Stimulated activated memory B cell treated with anti-CD40 and anti-IgM and Interleukin-4, amounts not matched to agents 10 μg/mL and 1 μg/mL and 100 μg/mL, for 72 hours (primary cell): ENCODE measurements around the gene ABCD1.
"Not testable (repeated sequence)": the region's sequence is repeated elsewhere in the genome, so short reads cannot be mapped to it uniquely, and the experiment has no call there.

ENCODE experiments used
- ATAC-seq: fragments of 150-1000 bp; cut with Tn5 transposase; 2 replicates; pipeline ENCODE4 v1.10.0; 2021
- H3K27ac Mint-ChIP-seq: one replicate; pipeline ENCODE4 v1.8.0; 2022; ENCODE audit warnings: mild to moderate bottlenecking, mixed read lengths
- H3K27me3 Mint-ChIP-seq: one replicate; pipeline ENCODE4 v1.8.0; 2022; ENCODE audit warnings: mixed read lengths
- H3K36me3 Mint-ChIP-seq: one replicate; pipeline ENCODE4 v1.8.0; 2022; ENCODE audit warnings: mixed read lengths
- H3K4me1 Mint-ChIP-seq: one replicate; pipeline ENCODE4 v1.8.0; 2022; ENCODE audit warnings: mixed read lengths
- H3K4me3 Mint-ChIP-seq: one replicate; pipeline ENCODE4 v1.8.0; 2022; ENCODE audit warnings: mild to moderate bottlenecking, moderate library complexity, mixed read lengths
- H3K9me3 Mint-ChIP-seq: one replicate; pipeline ENCODE4 v1.8.0; 2022; ENCODE audit warnings: mixed read lengths

The ABCD1 gene

DNA sequence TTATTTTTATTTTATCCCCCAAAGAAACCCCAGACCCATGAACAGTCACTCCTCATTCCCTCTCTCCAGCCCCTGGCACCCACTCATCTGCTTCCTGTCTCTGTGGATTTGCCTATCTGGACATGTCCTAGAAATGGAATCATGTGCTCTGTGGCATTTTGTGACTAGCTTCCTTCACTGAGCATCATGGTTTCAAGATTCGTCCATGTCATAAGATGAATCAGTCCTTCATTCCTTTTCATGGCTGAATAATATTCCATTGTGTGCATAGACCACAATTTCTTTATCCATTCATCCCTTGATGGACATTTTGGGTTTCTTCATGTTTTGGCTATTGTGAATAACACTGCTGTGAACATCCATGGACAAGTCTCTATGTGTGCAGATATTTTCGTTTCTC is 10.2 kb downstream of the ABCD1 start:
- no peak for ATAC-seq
- Mint-ChIP-seq H3K27ac (peak overlapping the region; percentile 6), H3K27me3 (no peaks in the 10 kb centered on the region), H3K9me3 (no peaks in the 10 kb centered on the region), H3K4me1 (peaks cover 25% of the 10 kb centered on the region), H3K4me3 (no peak overlapping the region), H3K36me3 (peaks cover 37% of the 10 kb centered on the region)

DNA sequence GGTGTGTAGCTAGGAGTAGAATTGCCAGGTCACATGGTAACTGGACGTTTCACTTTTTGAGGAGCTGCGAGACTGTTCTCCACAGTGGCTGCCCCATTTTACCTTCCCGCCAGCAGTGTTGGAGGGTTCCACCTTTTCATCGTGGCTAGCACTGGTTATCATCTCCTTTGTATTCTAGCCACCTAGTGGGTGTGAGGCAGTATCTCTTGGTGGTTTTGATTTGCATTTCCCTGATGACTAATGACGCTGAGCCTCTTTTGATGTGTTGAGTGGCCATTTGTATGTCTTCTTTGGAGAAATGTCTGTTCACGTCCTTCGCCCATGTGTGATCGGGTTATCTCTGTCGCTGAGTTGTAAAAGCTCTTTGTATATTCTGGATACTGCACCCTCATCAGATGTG is 10.6 kb downstream of the ABCD1 start:
- H3K4me3 Mint-ChIP-seq, result no peak overlapping the region

DNA sequence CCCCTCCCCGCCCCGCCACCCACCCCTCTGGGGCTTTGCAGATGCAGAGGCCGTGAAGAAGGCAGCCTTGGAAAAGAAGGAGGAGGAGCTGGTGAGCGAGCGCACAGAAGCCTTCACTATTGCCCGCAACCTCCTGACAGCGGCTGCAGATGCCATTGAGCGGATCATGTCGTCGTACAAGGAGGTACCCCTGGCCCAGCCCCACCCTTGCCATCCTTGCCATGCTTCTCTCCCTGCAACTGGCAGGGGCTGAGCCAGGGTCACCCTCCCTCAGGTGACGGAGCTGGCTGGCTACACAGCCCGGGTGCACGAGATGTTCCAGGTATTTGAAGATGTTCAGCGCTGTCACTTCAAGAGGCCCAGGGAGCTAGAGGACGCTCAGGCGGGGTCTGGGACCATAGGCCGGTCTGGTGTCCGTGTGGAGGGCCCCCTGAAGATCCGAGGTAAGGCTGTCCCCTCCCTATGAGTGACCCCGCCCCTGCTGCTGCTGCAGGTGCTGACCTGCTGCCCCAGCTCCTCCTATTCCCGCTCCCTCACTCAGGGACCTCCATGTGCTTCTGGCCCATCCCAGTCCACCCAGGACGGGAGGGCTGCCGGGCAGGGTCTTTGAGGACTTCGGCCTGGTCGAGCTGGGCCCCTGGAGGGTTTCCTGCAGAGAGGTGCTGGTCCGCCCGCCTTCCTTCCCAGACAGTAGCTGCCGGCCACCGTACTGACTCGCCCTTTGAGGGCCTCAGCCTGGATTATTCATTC is 11.6 kb downstream of the ABCD1 start:
- no peak overlapping the region for H3K4me3 Mint-ChIP-seq
- H3K36me3 Mint-ChIP-seq, result peaks cover 29% of the 10 kb centered on the region
- no peak for ATAC-seq
- no peak overlapping the region for H3K27ac Mint-ChIP-seq
- no peaks in the 10 kb centered on the region for H3K9me3 Mint-ChIP-seq
- no peaks in the 10 kb centered on the region for H3K27me3 Mint-ChIP-seq
- H3K4me1 Mint-ChIP-seq, result peaks cover 29% of the 10 kb centered on the region

More for the DNA sequence above, 10.6 kb downstream of the ABCD1 start:
- Mint-ChIP-seq H3K27ac (peak overlapping the region; percentile 6), H3K9me3 (no peaks in the 10 kb centered on the region), H3K27me3 (no peaks in the 10 kb centered on the region), H3K4me1 (peaks cover 25% of the 10 kb centered on the region), H3K36me3 (peaks cover 37% of the 10 kb centered on the region)
- peak; percentile 65 for ATAC-seq

DNA sequence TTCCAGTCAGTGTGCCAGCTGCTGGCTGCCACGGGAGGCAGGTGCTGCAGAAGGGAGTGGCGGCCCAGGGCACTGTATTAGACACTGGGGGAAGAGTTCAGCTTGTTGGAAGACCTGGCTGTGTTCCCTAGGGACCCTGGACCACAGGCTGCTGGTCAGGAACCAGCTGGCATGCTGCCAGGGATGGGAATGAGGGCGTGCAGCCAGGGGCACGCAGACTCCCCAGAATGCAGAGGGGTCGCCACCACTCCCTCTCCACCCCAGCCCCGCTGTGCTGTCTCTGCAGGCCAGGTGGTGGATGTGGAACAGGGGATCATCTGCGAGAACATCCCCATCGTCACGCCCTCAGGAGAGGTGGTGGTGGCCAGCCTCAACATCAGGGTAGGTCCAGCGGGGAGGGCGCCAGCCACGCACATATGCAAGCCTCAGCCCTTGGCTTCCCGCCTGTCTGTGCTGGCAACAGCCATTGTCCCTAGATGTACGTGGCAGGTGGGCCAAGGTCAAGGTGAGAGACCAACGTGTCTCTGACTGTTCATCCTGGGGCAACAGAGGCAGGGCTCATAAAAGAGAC is 12.3 kb downstream of the ABCD1 start:
- no peaks in the 10 kb centered on the region for H3K27me3 Mint-ChIP-seq
- no peaks in the 10 kb centered on the region for H3K9me3 Mint-ChIP-seq
- H3K36me3 Mint-ChIP-seq, result peaks cover 22% of the 10 kb centered on the region
- ATAC-seq, result no peak
- H3K27ac Mint-ChIP-seq, result no peak overlapping the region
- no peak overlapping the region for H3K4me3 Mint-ChIP-seq
- peaks cover 27% of the 10 kb centered on the region for H3K4me1 Mint-ChIP-seq

DNA sequence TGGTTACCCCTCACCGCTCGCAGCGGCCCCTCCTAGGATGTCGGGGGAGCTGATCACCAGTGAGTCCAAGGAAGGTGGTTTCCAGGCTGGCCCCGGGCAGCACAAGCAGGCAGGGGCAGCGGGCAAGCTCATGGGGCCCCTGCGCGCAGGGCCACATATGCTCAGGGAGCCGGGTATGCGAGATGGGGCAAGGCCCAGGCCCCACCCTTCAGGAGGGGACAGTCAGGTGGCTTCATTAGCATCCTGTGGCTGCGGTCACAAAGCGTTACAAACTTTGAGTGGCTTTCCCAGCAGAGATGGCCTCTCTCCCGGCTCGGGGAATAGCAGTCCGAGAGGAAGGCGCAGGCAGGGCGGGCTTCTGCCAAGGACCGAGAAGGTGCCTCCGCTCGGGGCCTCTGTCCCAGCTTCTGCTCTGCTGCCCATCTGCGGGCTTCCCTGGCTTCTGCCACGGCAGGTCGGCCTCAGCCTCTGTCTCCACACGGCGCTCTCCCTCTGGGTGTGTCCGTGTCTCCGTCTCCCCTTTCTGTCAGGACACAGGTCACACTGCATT is 13.5 kb downstream of the ABCD1 start:
- Mint-ChIP-seq H3K27me3 (no peaks in the 10 kb centered on the region), H3K9me3 (no peaks in the 10 kb centered on the region), H3K4me1 (peaks cover 33% of the 10 kb centered on the region), H3K27ac (no peak overlapping the region), H3K4me3 (no peak overlapping the region), H3K36me3 (peaks cover 19% of the 10 kb centered on the region)
- no peak for ATAC-seq

DNA sequence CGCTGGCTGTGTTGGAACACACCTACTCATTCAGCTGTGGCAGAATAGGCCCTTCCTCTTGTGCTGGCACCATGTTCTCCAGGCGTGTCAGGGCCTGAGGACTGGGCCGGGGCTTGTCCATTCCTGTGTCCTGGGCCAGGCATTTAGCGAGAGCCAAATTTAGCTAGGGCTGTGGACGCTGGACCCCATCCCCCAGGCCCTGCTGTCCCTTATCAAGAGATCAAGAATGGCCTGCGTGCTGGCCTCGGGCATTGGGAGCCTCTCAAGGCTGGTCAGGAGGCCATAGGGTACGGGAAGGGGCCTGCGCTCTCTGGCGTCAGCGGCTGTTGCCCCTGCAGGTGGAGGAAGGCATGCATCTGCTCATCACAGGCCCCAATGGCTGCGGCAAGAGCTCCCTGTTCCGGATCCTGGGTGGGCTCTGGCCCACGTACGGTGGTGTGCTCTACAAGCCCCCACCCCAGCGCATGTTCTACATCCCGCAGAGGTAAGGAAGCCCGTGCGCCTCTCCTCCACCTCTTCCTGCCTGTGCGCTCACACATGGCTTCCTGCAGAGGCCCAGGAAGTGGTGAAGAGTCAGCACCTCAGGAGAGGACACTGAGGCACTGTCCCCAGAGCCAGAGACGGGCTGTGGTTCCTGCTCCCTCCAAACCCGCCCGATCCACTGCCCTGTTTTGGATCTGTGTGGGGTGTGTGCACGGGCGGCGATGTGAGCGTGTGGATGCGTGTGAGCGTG is 15.3 kb downstream of the ABCD1 start:
- Mint-ChIP-seq H3K27ac (no peak overlapping the region), H3K9me3 (no peaks in the 10 kb centered on the region), H3K4me1 (peaks cover 39% of the 10 kb centered on the region), H3K4me3 (no peak overlapping the region), H3K27me3 (no peaks in the 10 kb centered on the region), H3K36me3 (peaks cover 15% of the 10 kb centered on the region)
- ATAC-seq, result no peak

DNA sequence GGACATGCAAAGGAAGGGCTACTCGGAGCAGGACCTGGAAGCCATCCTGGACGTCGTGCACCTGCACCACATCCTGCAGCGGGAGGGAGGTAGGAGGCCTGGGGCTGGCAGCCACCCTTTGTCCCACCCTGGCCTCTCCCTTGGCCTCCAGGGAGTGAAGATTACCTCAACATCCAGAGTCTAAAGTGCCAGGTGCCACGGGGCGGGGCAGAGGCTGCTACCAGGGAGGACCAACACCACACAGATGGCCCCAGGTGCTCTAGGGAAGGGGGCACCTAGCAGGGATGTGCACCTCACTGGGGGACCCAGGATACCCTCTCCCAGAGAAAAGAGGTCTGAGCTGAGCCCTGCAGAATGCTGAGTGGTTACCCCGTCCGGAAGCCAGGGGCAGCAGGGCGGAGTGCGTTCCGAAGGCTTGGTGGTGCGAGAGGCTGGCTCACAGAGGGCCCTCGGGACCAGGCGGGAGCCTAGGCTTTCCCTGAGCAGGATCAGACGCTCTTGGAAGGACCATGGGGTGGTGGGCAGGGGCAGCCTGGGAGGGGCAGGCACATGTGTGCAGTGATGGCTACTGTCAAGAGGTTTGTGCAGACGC is 16.1 kb downstream of the ABCD1 start:
- H3K9me3 Mint-ChIP-seq, result no peaks in the 10 kb centered on the region
- H3K4me1 Mint-ChIP-seq, result peaks cover 34% of the 10 kb centered on the region
- ATAC-seq, result no peak
- H3K27me3 Mint-ChIP-seq, result no peaks in the 10 kb centered on the region
- peaks cover 7% of the 10 kb centered on the region for H3K36me3 Mint-ChIP-seq
- no peak overlapping the region for H3K4me3 Mint-ChIP-seq
- H3K27ac Mint-ChIP-seq, result no peak overlapping the region

DNA sequence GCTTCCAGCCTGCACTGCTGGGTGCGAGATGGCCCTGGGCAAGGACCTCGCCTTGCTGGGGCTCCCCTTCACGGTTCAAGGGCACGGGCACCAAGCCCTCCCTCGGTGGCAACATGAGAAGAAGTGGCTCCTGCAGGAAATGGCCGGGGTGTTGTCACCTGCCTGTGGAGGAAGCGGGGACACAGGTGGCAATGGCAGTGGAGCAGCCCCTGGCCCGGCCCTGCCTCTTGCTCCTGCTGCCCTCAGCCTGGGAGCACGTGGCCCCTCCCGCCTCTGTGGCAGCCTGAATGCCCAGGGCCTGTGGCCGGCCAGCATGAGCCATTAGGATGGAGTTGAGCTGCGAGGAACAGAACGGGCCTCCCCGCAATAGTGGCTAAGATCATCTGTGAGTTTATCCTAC is 16.8 kb downstream of the ABCD1 start:
- H3K27ac Mint-ChIP-seq, result no peak overlapping the region
- H3K4me1 Mint-ChIP-seq, result peaks cover 27% of the 10 kb centered on the region
- no peaks in the 10 kb centered on the region for H3K9me3 Mint-ChIP-seq
- no peak for ATAC-seq
- H3K27me3 Mint-ChIP-seq, result no peaks in the 10 kb centered on the region
- H3K36me3 Mint-ChIP-seq, result peaks cover 6% of the 10 kb centered on the region
- H3K4me3 Mint-ChIP-seq, result no peak overlapping the region

DNA sequence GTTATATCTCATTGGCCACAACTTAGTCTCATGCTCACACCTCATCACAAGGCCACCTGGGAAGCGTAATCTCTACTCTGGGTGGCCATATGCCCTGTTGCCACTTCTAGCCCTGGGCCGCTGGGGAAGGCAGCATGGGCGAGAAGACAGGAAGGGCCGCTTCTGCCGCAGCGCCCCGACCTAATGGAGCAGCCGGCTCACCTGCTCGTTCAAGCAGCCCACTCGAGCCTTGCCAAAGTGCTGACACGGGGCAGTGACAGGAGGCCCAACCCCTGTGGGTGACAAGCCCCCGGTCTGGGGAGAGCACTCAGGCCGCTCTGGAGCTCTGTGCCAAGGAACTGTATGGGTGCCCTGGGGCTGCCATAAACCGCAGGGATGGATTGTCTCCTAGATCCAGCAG is 17.5 kb downstream of the ABCD1 start:
- not testable (repeated sequence) for H3K36me3 Mint-ChIP-seq, H3K4me3 Mint-ChIP-seq, H3K9me3 Mint-ChIP-seq, H3K27ac Mint-ChIP-seq, ATAC-seq, H3K27me3 Mint-ChIP-seq
- H3K4me1 Mint-ChIP-seq, result peaks cover 27% of the 10 kb centered on the region

DNA sequence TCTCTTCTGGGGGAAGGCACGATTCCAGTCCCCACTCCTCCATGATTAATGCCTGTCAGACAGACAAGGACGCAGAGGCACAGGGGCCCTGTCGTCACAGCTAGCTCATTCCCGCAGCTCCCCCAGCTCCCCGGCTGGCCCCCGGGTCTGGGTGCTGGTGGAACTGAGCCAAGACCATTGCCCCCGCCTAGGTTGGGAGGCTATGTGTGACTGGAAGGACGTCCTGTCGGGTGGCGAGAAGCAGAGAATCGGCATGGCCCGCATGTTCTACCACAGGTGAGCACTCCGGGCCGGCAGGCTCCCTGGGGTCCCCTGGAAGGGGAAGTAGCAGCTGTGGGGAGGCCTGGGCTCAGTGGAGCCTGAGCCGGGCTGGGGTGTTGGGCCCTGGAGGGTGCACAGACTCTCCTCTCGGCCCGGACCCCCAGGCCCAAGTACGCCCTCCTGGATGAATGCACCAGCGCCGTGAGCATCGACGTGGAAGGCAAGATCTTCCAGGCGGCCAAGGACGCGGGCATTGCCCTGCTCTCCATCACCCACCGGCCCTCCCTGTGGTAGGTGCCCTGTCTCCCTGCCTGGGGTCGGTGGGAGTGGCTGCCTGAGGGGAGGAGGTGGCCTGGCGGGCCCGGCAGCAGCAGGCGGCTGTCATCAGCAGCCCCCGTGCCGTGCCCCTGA is 18.3 kb downstream of the ABCD1 start:
- not testable (repeated sequence) for H3K9me3 Mint-ChIP-seq, H3K36me3 Mint-ChIP-seq, ATAC-seq, H3K27me3 Mint-ChIP-seq, H3K27ac Mint-ChIP-seq, H3K4me3 Mint-ChIP-seq
- peaks cover 27% of the 10 kb centered on the region for H3K4me1 Mint-ChIP-seq

DNA sequence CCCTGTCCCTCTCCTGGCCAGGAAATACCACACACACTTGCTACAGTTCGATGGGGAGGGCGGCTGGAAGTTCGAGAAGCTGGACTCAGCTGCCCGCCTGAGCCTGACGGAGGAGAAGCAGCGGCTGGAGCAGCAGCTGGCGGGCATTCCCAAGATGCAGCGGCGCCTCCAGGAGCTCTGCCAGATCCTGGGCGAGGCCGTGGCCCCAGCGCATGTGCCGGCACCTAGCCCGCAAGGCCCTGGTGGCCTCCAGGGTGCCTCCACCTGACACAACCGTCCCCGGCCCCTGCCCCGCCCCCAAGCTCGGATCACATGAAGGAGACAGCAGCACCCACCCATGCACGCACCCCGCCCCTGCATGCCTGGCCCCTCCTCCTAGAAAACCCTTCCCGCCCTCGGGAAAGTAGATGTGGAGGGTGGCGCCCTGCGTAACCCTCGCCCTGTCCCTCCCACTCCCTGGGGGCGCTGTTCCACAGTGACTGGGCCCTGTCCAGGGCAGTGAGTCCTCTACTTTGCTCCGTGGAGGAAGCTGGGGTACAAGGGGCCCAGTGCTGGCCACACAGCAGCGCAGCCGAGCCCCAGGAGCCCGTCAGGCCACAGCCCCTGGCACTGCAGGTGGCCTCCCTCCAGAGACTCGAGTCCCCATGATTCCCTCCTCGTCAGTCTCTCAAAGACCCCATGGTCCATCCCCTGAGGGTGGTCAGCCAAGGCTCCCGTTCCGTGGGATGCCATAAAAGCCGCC is 19.0 kb downstream of the ABCD1 start:
- not testable (repeated sequence) for H3K9me3 Mint-ChIP-seq, H3K4me3 Mint-ChIP-seq, ATAC-seq, H3K36me3 Mint-ChIP-seq, H3K27me3 Mint-ChIP-seq, H3K27ac Mint-ChIP-seq
- peaks cover 27% of the 10 kb centered on the region for H3K4me1 Mint-ChIP-seq

DNA sequence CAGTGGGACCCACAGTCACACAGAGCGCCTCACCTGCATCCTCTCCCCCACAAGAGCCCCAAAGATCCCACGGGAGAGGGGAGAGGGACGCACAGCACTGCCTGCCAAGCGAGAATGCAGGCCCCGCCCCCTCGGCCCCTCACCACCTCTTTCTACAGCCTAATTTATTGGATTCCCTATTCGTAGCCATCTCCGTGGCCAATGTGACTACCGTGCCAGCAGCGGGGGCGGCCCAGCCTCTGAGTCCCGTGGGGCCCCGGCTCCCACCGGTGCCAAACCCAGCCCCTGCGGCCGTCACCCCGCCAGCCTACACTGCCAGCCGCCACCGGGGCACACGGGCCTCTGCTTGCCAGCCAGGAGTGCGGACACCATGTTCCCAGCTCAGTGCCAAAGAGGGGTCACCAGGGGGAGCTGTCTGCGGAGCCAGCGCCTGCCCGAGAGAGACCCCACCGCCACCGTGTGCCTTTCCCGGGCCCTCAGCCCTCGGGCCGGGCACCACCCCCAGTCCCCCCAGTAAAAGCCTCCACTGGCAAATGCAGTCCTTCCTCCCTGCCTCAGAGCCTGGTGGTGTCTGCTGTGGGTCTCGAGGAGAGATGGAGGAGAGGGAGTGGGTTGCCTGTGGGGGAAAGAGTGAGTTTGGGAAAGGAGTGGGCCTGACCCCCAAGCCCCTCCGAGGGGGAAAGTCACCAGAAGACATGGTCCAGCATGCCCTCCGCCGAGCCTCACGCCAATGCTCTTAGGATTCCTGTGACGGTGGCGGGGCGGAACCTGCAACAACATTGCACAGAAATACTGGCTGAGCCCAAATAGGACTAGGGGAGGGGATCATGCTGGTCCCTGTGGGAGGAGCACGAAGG is 19.8 kb downstream of the ABCD1 start:
- H3K27me3 Mint-ChIP-seq, result no peaks in the 10 kb centered on the region
- H3K9me3 Mint-ChIP-seq, result no peaks in the 10 kb centered on the region
- no peak overlapping the region for H3K4me3 Mint-ChIP-seq
- H3K36me3 Mint-ChIP-seq, result no peaks in the 10 kb centered on the region
- ATAC-seq, result no peak
- peaks cover 27% of the 10 kb centered on the region for H3K4me1 Mint-ChIP-seq
- H3K27ac Mint-ChIP-seq, result no peak overlapping the region

DNA sequence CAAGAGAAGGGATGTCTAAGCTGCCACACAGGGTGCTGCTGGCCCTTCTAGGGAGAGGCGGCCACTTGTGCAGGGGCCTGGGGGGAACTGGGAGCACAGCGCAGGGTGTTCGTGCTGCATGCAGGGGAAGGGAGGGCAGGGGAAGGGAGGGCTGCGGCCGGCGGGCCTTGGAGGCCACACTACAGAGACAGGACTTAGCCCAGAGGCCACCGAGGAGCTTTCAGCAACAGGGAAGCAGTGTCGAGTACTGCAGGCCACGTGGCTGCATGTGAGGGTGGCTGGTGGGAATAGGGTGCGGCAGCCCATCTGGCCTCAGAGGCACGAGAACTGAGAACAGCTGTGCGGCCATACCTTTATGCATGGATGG is 20.4 kb downstream of the ABCD1 start:
- H3K4me1 Mint-ChIP-seq, result peaks cover 33% of the 10 kb centered on the region
- H3K9me3 Mint-ChIP-seq, H3K27me3 Mint-ChIP-seq, H3K27ac Mint-ChIP-seq, ATAC-seq, H3K4me3 Mint-ChIP-seq, H3K36me3 Mint-ChIP-seq: not testable (repeated sequence)

DNA sequence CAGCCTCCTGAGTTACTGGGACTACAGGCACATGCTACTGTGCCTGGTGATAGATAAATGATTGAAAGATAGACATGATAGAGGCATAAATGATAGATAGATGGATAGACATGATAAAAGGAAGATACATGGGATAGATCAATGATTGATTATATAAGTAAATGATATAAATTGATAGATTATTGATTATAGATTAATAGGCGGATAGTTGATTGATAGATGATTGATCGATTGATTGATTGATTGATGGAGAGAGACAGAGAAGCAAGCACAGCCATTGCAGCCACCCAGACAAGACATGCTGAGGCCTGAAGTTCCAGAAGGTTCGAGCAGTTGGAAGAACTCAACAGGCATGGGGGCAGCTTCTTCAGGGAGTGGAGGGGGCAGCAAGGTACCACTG is 21.7 kb downstream of the ABCD1 start:
- H3K4me1 Mint-ChIP-seq, result peaks cover 30% of the 10 kb centered on the region
- no peak overlapping the region for H3K4me3 Mint-ChIP-seq
- ATAC-seq, result no peak
- H3K27me3 Mint-ChIP-seq, result no peaks in the 10 kb centered on the region
- H3K9me3 Mint-ChIP-seq, result no peaks in the 10 kb centered on the region
- no peak overlapping the region for H3K27ac Mint-ChIP-seq
- no peaks in the 10 kb centered on the region for H3K36me3 Mint-ChIP-seq
